HuH-7 (cell line): ENCODE measurements around the gene HPCAL1.
"Not testable (repeated sequence)": the region's sequence is repeated elsewhere in the genome, so short reads cannot be mapped to it uniquely, and the experiment has no call there.

Source experiments
- DNase-seq: peaks from one replicate; pipeline ENCODE4 v3.0.0; 2011; ENCODE audit warnings: low spot score

HPCAL1 gene

GRCh38 chr2:10285191-10285555 is 17.5 kb upstream of the HPCAL1 start:
- DNase-seq: no peak

- DNase-seq: no peak
Observed at GRCh38 chr2:10285556-10286198, 17.0 kb upstream of the HPCAL1 start.

GRCh38 chr2:10286216-10287037 is 16.3 kb upstream of the HPCAL1 start:
- no peak for DNase-seq

GRCh38 chr2:10287761-10288160 is 14.9 kb upstream of the HPCAL1 start:
- DNase-seq: no peak

GRCh38 chr2:10288606-10289005 is 14.1 kb upstream of the HPCAL1 start:
- no peak for DNase-seq

GRCh38 chr2:10289352-10289751 is 13.4 kb upstream of the HPCAL1 start:
- DNase-seq: no peak

- no peak for DNase-seq
Observed at GRCh38 chr2:10289891-10290290, 12.8 kb upstream of the HPCAL1 start.

GRCh38 chr2:10291376-10291775 is 11.3 kb upstream of the HPCAL1 start:
- not testable (repeated sequence) for DNase-seq

- no peak for DNase-seq
Observed at GRCh38 chr2:10292033-10292432, 10.7 kb upstream of the HPCAL1 start.

- no peak for DNase-seq
Observed at GRCh38 chr2:10293603-10294002, 9.1 kb upstream of the HPCAL1 start.

- no peak for DNase-seq
Observed at GRCh38 chr2:10294077-10294476, 8.6 kb upstream of the HPCAL1 start.

GRCh38 chr2:10295649-10296048 is 7.1 kb upstream of the HPCAL1 start:
- not testable (repeated sequence) for DNase-seq

GRCh38 chr2:10296142-10296541 is 6.6 kb upstream of the HPCAL1 start:
- no peak for DNase-seq

- no peak for DNase-seq
Observed at GRCh38 chr2:10297191-10297830, 5.4 kb upstream of the HPCAL1 start.

- no peak for DNase-seq
Observed at GRCh38 chr2:10297959-10298531, 4.7 kb upstream of the HPCAL1 start.

- DNase-seq: not testable (repeated sequence)
Observed at GRCh38 chr2:10298777-10299176, 3.9 kb upstream of the HPCAL1 start.

GRCh38 chr2:10300328-10300920 is 2.3 kb upstream of the HPCAL1 start:
- DNase-seq: no peak

GRCh38 chr2:10300997-10301940 is 1.4 kb upstream of the HPCAL1 start:
- no peak for DNase-seq

- no peak for DNase-seq
Observed at GRCh38 chr2:10301941-10302478, 694 bp upstream of the HPCAL1 start.

- DNase-seq: no peak
Observed at GRCh38 chr2:10303181-10303693, 533 bp downstream of the HPCAL1 start.
